PFSK-1 (cell line): ENCODE data around the gene TAGLN.

Source experiments
- FOXP2 ChIP-seq: optimal IDR thresholded peaks from 2 replicates; pipeline ENCODE3; 2011; ENCODE audit warnings: borderline replicate concordance, control low read depth, inconsistent platforms; ENCODE audit not compliant: insufficient read depth; ENCODE audit errors: extremely low read length, extremely low read depth
- POLR2AphosphoS5 ChIP-seq: IDR thresholded peaks from 2 replicates; pipeline ENCODE4 v1.6.1; 2012; ENCODE audit warnings: low read depth, mild to moderate bottlenecking, control low read depth, low read length, moderate library complexity
- SIN3A ChIP-seq: IDR thresholded peaks from 2 replicates; pipeline ENCODE4 v1.6.1; 2012; ENCODE audit warnings: mild to moderate bottlenecking, low read length, moderate library complexity, borderline replicate concordance; ENCODE audit not compliant: insufficient read depth
- TAF1 ChIP-seq: IDR thresholded peaks from 2 replicates; pipeline ENCODE4 v1.6.1; 2012; ENCODE audit warnings: low read length, control low read depth, borderline replicate concordance; ENCODE audit not compliant: insufficient read depth
- TF ChIP-seq, protein P1 (sequence below), 2 experiments: IDR thresholded peaks; 2 replicates each; pipeline versions ENCODE4 v1.6.1 to v1.8.0; 2011 to 2012; ENCODE audit warnings: low read depth in 2 of 2, low read length in 2 of 2, control low read depth in 1 of 2, inconsistent platforms in 1 of 2, mild to moderate bottlenecking in 1 of 2, moderate library complexity in 1 of 2; ENCODE audit not compliant: insufficient read depth in 1 of 2

The TAGLN gene

GRCh38 chr11:117229931-117230285 is 30.7 kb downstream of the TAGLN start:
- no peak for TF ChIP-seq SIN3A
- no peak for TF ChIP-seq POLR2AphosphoS5
- TF ChIP-seq, protein P1, sequence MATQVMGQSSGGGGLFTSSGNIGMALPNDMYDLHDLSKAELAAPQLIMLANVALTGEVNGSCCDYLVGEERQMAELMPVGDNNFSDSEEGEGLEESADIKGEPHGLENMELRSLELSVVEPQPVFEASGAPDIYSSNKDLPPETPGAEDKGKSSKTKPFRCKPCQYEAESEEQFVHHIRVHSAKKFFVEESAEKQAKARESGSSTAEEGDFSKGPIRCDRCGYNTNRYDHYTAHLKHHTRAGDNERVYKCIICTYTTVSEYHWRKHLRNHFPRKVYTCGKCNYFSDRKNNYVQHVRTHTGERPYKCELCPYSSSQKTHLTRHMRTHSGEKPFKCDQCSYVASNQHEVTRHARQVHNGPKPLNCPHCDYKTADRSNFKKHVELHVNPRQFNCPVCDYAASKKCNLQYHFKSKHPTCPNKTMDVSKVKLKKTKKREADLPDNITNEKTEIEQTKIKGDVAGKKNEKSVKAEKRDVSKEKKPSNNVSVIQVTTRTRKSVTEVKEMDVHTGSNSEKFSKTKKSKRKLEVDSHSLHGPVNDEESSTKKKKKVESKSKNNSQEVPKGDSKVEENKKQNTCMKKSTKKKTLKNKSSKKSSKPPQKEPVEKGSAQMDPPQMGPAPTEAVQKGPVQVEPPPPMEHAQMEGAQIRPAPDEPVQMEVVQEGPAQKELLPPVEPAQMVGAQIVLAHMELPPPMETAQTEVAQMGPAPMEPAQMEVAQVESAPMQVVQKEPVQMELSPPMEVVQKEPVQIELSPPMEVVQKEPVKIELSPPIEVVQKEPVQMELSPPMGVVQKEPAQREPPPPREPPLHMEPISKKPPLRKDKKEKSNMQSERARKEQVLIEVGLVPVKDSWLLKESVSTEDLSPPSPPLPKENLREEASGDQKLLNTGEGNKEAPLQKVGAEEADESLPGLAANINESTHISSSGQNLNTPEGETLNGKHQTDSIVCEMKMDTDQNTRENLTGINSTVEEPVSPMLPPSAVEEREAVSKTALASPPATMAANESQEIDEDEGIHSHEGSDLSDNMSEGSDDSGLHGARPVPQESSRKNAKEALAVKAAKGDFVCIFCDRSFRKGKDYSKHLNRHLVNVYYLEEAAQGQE (IDR thresholded peaks at IDR 0.05; ENCODE audit: insufficient read depth in 1 of 2, low read depth in 2 of 2, low read length in 2 of 2), result no peak
- no peak for TF ChIP-seq TAF1
- no peak for TF ChIP-seq FOXP2

DNA sequence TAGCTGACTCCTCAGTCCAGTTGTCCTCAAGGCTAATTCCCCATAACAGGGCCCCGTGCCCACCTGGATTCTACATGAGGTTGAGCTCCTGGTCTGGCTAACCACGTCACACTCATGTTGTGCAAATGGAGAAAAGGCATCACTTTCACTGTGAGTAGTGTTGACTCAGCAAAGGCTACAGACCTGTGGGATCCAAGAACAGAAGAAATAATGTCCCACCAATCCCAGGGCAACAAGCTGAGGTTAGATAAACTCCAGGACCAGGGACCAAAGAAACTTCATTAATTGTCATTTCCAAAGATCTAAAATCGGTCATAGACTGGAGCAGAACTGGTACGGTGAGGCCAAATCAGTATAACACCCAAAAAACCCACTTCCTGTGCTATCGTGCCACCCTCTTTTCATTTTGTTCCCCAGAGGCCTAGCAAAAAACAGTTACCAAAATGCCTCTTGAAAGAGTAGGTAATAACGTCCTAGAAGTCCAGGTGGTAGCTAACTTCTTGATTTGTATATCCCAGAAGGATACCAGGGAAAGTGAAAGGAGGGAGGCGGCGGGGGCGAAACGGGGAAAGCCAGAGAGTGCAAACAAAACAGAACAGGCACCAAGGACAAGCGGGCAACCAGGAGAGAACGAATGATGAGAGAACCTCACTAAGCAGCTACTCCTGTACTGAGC is 31.3 kb downstream of the TAGLN start:
- no peak for TF ChIP-seq TAF1
- no peak for TF ChIP-seq SIN3A
- TF ChIP-seq POLR2AphosphoS5, result no peak
- TF ChIP-seq, protein P1 (IDR thresholded peaks at IDR 0.05; ENCODE audit: insufficient read depth in 1 of 2, low read depth in 2 of 2, low read length in 2 of 2), result no peak
- no peak for TF ChIP-seq FOXP2

GRCh38 chr11:117230999-117231841 is 32.0 kb downstream of the TAGLN start:
- TF ChIP-seq, protein P1 (IDR thresholded peaks at IDR 0.05; ENCODE audit: insufficient read depth in 1 of 2, low read depth in 2 of 2, low read length in 2 of 2), result no peak
- TF ChIP-seq TAF1 (no peak), SIN3A (no peak), POLR2AphosphoS5 (no peak), FOXP2 (no peak)

GRCh38 chr11:117231842-117232091 is 32.6 kb downstream of the TAGLN start, which contains the start of gene PCSK7:
Gene PCSK7, minus strand, starts transcription at chr11:117232073. Its CDS starts 2,229 bp downstream, at chr11:117229844.
- peak; percentile 61; the same call in 1 of the 2 replicates for TF ChIP-seq POLR2AphosphoS5
- TF ChIP-seq SIN3A, result peak; percentile 92; the same call in 1 of the 2 replicates
- TF ChIP-seq TAF1, result 0 out of 2 replicates have a peak, but pooled peaks have one; percentile 48
- TF ChIP-seq, protein P1 (IDR thresholded peaks at IDR 0.05; ENCODE audit: insufficient read depth in 1 of 2, low read depth in 2 of 2, low read length in 2 of 2), result 0 out of 4 replicates have a peak, but pooled peaks of 1 of the 2 experiments have one; percentile 40
- peak; percentile 26 for TF ChIP-seq FOXP2
